H1 (cell line): ENCODE measurements around the gene NEURL1. TPM values are rescaled to one million over a fixed set of nuclear protein-coding genes. Genes with fewer than 3 reads are reported as not detected.

ENCODE experiments used
- ASH2L ChIP-seq: fragments of 200-600, 300-600 bp; sonication (generic); IDR thresholded peaks from one replicate; pipeline ENCODE4 v1.7.1; 2017; ENCODE audit warnings: low read length
- BCL11A ChIP-seq, 2 experiments: IDR thresholded peaks; one replicate each; pipeline ENCODE4 v1.6.1; 2011; ENCODE audit warnings: low read depth in 2 of 2, low read length in 2 of 2, mild to moderate bottlenecking in 2 of 2
- BRCA1 ChIP-seq: IDR thresholded peaks from 2 replicates; pipeline ENCODE4 v1.6.1; 2012; ENCODE audit warnings: low read depth, low read length, improper control_type of control experiment
- GABPA ChIP-seq: IDR thresholded peaks from 2 replicates; pipeline ENCODE4 v1.6.1; 2011; ENCODE audit warnings: mild to moderate bottlenecking, low read length, moderate library complexity, borderline replicate concordance; ENCODE audit not compliant: insufficient read depth
- SIX5 ChIP-seq: IDR thresholded peaks from 2 replicates; pipeline ENCODE4 v1.6.1; 2011; ENCODE audit warnings: mild to moderate bottlenecking, low read depth, low read length
- YY1 ChIP-seq: IDR thresholded peaks from 2 replicates; pipeline ENCODE4 v1.6.1; 2011; ENCODE audit warnings: low read depth, mild to moderate bottlenecking, low read length
- polyA plus RNA-seq, 7 experiments: library from polyadenylated mRNA; depleted of rRNA in 3 of 7; stranded (reverse) in 5 of 7; unstranded in 2 of 7; fragments of >200 nt in 5 of 7; fragments of 200-250 nt in 2 of 7; gene quantifications; 1 replicate in 5 of 7; 2 replicates in 1 of 7; 4 replicates in 1 of 7; pipeline versions ENCODE4 v1.2.1 to v1.2.3, GENCODE V29; 2011 to 2013; ENCODE audit warnings: missing spikeins in 2 of 7, mixed read lengths in 2 of 7
- total RNA-seq: library from RNA; stranded (reverse); fragmentation: NEBNext Ultra II Directional; extraction: Animal tissue kit (Norgen Biotek cat#: 25700); gene quantifications from 2 replicates; pipeline ENCODE4 v1.2.1, GENCODE V29; 2021
- TF ChIP-seq, protein P1 (sequence below): fragments of 300-600 bp; sonication (generic); IDR thresholded peaks from 2 replicates; pipeline ENCODE4 v1.7.1; 2012; ENCODE audit warnings: low read length, moderate library complexity, mild to moderate bottlenecking, inconsistent platforms; ENCODE audit not compliant: insufficient replicate concordance
- TF ChIP-seq, protein P2 (sequence below): IDR thresholded peaks from 2 replicates; pipeline ENCODE4 v1.6.1; 2012; ENCODE audit warnings: inconsistent platforms
- TF ChIP-seq, protein P3 (sequence below), 3 experiments: IDR thresholded peaks; 1 replicate in 2 of 3; 2 replicates in 1 of 3; pipeline versions ENCODE4 v1.5.1 to v1.6.1; 2011; ENCODE audit warnings: low read length in 3 of 3, mild to moderate bottlenecking in 3 of 3, inconsistent platforms in 2 of 3, low read depth in 1 of 3, moderate library complexity in 1 of 3; ENCODE audit not compliant: insufficient read depth in 1 of 3; ENCODE audit errors: control extremely low read depth in 1 of 3

NEURL1 gene
- total and polyA plus RNA-seq, 2 of the 8 experiments (the other 6 are each of a cell fraction or from before 2014, with no cell fraction given): 0.54 to 0.58 TPM

DNA sequence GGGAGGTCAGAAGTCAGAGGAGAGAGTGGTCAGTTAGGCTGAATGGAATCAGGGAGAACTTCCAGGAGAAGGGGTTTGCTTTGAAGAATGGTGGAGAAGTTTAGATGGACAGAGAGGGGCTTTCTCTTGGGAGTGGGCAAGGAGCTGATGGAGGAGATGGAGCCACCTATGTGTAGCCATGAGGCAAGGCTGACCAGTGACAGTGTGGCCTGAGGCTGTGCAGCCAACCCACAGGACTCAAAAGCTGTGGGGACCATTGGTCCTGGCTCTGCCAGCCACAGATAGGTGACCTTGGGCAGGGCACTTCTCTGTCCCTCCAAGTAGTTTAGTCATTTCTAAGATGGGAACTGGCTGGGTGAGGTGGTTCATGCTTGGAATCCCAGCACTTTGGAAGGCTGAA, 18.7 kb downstream of the NEURL1 start (continued):
- TF ChIP-seq, protein P1, sequence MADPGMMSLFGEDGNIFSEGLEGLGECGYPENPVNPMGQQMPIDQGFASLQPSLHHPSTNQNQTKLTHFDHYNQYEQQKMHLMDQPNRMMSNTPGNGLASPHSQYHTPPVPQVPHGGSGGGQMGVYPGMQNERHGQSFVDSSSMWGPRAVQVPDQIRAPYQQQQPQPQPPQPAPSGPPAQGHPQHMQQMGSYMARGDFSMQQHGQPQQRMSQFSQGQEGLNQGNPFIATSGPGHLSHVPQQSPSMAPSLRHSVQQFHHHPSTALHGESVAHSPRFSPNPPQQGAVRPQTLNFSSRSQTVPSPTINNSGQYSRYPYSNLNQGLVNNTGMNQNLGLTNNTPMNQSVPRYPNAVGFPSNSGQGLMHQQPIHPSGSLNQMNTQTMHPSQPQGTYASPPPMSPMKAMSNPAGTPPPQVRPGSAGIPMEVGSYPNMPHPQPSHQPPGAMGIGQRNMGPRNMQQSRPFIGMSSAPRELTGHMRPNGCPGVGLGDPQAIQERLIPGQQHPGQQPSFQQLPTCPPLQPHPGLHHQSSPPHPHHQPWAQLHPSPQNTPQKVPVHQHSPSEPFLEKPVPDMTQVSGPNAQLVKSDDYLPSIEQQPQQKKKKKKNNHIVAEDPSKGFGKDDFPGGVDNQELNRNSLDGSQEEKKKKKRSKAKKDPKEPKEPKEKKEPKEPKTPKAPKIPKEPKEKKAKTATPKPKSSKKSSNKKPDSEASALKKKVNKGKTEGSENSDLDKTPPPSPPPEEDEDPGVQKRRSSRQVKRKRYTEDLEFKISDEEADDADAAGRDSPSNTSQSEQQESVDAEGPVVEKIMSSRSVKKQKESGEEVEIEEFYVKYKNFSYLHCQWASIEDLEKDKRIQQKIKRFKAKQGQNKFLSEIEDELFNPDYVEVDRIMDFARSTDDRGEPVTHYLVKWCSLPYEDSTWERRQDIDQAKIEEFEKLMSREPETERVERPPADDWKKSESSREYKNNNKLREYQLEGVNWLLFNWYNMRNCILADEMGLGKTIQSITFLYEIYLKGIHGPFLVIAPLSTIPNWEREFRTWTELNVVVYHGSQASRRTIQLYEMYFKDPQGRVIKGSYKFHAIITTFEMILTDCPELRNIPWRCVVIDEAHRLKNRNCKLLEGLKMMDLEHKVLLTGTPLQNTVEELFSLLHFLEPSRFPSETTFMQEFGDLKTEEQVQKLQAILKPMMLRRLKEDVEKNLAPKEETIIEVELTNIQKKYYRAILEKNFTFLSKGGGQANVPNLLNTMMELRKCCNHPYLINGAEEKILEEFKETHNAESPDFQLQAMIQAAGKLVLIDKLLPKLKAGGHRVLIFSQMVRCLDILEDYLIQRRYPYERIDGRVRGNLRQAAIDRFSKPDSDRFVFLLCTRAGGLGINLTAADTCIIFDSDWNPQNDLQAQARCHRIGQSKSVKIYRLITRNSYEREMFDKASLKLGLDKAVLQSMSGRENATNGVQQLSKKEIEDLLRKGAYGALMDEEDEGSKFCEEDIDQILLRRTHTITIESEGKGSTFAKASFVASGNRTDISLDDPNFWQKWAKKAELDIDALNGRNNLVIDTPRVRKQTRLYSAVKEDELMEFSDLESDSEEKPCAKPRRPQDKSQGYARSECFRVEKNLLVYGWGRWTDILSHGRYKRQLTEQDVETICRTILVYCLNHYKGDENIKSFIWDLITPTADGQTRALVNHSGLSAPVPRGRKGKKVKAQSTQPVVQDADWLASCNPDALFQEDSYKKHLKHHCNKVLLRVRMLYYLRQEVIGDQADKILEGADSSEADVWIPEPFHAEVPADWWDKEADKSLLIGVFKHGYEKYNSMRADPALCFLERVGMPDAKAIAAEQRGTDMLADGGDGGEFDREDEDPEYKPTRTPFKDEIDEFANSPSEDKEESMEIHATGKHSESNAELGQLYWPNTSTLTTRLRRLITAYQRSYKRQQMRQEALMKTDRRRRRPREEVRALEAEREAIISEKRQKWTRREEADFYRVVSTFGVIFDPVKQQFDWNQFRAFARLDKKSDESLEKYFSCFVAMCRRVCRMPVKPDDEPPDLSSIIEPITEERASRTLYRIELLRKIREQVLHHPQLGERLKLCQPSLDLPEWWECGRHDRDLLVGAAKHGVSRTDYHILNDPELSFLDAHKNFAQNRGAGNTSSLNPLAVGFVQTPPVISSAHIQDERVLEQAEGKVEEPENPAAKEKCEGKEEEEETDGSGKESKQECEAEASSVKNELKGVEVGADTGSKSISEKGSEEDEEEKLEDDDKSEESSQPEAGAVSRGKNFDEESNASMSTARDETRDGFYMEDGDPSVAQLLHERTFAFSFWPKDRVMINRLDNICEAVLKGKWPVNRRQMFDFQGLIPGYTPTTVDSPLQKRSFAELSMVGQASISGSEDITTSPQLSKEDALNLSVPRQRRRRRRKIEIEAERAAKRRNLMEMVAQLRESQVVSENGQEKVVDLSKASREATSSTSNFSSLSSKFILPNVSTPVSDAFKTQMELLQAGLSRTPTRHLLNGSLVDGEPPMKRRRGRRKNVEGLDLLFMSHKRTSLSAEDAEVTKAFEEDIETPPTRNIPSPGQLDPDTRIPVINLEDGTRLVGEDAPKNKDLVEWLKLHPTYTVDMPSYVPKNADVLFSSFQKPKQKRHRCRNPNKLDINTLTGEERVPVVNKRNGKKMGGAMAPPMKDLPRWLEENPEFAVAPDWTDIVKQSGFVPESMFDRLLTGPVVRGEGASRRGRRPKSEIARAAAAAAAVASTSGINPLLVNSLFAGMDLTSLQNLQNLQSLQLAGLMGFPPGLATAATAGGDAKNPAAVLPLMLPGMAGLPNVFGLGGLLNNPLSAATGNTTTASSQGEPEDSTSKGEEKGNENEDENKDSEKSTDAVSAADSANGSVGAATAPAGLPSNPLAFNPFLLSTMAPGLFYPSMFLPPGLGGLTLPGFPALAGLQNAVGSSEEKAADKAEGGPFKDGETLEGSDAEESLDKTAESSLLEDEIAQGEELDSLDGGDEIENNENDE: no peak
- TF ChIP-seq, protein P2, sequence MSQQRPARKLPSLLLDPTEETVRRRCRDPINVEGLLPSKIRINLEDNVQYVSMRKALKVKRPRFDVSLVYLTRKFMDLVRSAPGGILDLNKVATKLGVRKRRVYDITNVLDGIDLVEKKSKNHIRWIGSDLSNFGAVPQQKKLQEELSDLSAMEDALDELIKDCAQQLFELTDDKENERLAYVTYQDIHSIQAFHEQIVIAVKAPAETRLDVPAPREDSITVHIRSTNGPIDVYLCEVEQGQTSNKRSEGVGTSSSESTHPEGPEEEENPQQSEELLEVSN: no peak
- TF ChIP-seq GABPA (no peak), BCL11A (IDR thresholded peaks at IDR 0.05; ENCODE audit: low read depth in 2 of 2, low read length in 2 of 2) (no peak), ASH2L (no peak), BRCA1 (no peak), SIX5 (no peak), YY1 (no peak)
- TF ChIP-seq, protein P3, sequence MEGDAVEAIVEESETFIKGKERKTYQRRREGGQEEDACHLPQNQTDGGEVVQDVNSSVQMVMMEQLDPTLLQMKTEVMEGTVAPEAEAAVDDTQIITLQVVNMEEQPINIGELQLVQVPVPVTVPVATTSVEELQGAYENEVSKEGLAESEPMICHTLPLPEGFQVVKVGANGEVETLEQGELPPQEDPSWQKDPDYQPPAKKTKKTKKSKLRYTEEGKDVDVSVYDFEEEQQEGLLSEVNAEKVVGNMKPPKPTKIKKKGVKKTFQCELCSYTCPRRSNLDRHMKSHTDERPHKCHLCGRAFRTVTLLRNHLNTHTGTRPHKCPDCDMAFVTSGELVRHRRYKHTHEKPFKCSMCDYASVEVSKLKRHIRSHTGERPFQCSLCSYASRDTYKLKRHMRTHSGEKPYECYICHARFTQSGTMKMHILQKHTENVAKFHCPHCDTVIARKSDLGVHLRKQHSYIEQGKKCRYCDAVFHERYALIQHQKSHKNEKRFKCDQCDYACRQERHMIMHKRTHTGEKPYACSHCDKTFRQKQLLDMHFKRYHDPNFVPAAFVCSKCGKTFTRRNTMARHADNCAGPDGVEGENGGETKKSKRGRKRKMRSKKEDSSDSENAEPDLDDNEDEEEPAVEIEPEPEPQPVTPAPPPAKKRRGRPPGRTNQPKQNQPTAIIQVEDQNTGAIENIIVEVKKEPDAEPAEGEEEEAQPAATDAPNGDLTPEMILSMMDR (IDR thresholded peaks at IDR 0.05; ENCODE audit: control extremely low read depth in 1 of 3, insufficient read depth in 1 of 3, low read depth in 1 of 3, low read length in 3 of 3): no peak
